ENCODE data around the gene TNIK. TPM values are rescaled to one million over a fixed set of nuclear protein-coding genes. Genes with fewer than 3 reads are reported as not detected.
A peak's percentile ranks its signal among the peaks of the same experiment; 100 is the strongest.

TNIK gene
- total and polyA plus RNA-seq, 10 of the 15 experiments (the other 5 are each of a cell fraction or from before 2014, with no cell fraction given): 13.9 to 74.3 (median 48.2) TPM

DNA sequence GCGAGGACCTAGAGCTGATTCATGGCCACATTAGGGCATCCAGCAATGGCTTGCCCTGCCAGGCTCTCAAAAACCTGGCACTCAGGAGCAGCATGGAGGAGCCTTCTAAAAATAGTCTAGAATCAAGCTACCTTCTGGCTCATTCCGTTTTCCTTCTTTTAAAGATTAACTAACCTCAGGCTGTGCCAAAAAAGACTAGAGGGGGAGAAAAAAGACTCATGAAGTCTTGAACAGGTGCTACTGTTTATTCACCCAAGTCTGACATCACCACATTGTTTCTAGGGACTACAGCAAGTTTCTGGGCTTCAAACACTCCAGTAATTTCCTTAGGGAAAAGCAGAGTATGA lies 125.8 kb downstream of the TNIK start:
- H3K79me2 ChIP-seq (ENCODE audit: control insufficient read depth, insufficient read depth, low read length): peaks cover 88% of the 10 kb centered on the region
- BruUV-seq (replicated peaks): no TSS peak
- peak overlapping the region; percentile 4 for H3K27ac ChIP-seq (ENCODE audit: control insufficient read depth, insufficient read depth)
- no peaks in the 10 kb centered on the region for H4K20me1 ChIP-seq (ENCODE audit: control insufficient read depth, insufficient read depth)
- H3K36me3 ChIP-seq (ENCODE audit: control insufficient read depth in 2 of 2, insufficient read depth in 2 of 2, low read length in 1 of 2): peaks cover 0 to 1% of the 10 kb centered on the region in 2 experiments; a peak in 1 of 4 replicates
- H2AFZ ChIP-seq (ENCODE audit: control insufficient read depth, low read depth, low read length): no peak overlapping the region
- H3K4me3 ChIP-seq: no peak overlapping the region
- intact Hi-C loops (cut with micrococcal nuclease; ENCODE audit: unreplicated experiment): no loop called here
- H3K27me3 ChIP-seq (replicated peaks in 1 of 2; ENCODE audit: control insufficient read depth in 2 of 2, insufficient read depth in 2 of 2, low read length in 1 of 2): no peaks in the 10 kb centered on the region
- CTCF ChIA-PET: interaction anchor here (1.3 kb wide), 1 partner anchor 92 kb away, joined by 3 read pairs; no protein-coding TSS in a partner anchor
- H3K4me1 ChIP-seq (ENCODE audit: control insufficient read depth, insufficient read depth, low read length): peaks cover 32% of the 10 kb centered on the region
- ATAC-seq (peak; percentile 32), DNase-seq (ENCODE audit: low read depth, low spot score) (no peak), FAIRE-seq (no peak)
- RAD21 ChIA-PET (ENCODE audit: unreplicated experiment): interaction anchor here (0.8 to 2.2 kb wide), 3 partner anchors 13 to 38 kb away, joined by 3 to 9 read pairs (median 3); no protein-coding TSS in a partner anchor
- in situ Hi-C loops (cut with MboI): no loop called here
- 100% methylated on average over 2 of the region's 2 CpGs for WGBS (ENCODE audit: insufficient coverage, insufficient replicate concordance, low lambda C conversion rate, missing lambda C conversion rate)
- no peak overlapping the region for H3K4me2 ChIP-seq (ENCODE audit: control insufficient read depth, insufficient read depth)
- POLR2A ChIA-PET: interaction anchor here (0.8 to 2.0 kb wide), 6 partner anchors 9 to 118 kb away, joined by 3 to 5 read pairs (median 4); no protein-coding TSS in a partner anchor
- SMC1A ChIA-PET (ENCODE audit: uncharacterized antibody, unreplicated experiment): interaction anchor here (0.7 to 3.5 kb wide), 7 partner anchors 11 to 149 kb away, joined by 3 to 26 read pairs (median 4); no protein-coding TSS in a partner anchor
- H3K9ac ChIP-seq (ENCODE audit: control insufficient read depth, insufficient read depth, low read length): no peak overlapping the region
- no peaks in the 10 kb centered on the region; the same call in 2 of the 3 replicates for H3K9me3 ChIP-seq (replicated peaks; ENCODE audit: control insufficient read depth, insufficient read depth, low read length)
- TF ChIP-seq GABPA (IDR thresholded peaks at IDR 0.05; ENCODE audit: low read depth) (no peak), FOXK2 (IDR thresholded peaks at IDR 0.05) (no peak), KDM1A (IDR thresholded peaks at IDR 0.05; ENCODE audit: borderline replicate concordance) (no peak), EP300 (IDR thresholded peaks at IDR 0.05; ENCODE audit: borderline replicate concordance in 1 of 2, control insufficient read depth in 1 of 2, low read depth in 2 of 2, low read length in 2 of 2) (no peak), NFXL1 (IDR thresholded peaks at IDR 0.05; ENCODE audit: borderline replicate concordance) (no peak), MYC (IDR thresholded peaks at IDR 0.05; ENCODE audit: insufficient read depth, insufficient read length, insufficient replicate concordance, low read length, severe bottlenecking) (no peak), CHD4 (IDR thresholded peaks at IDR 0.05) (no peak), ZNF207 (IDR thresholded peaks at IDR 0.05; ENCODE audit: borderline replicate concordance) (no peak), SMAD5 (IDR thresholded peaks at IDR 0.05; ENCODE audit: low read depth) (no peak), BACH1 (IDR thresholded peaks at IDR 0.05; ENCODE audit: borderline replicate concordance) (no peak), CTCF (IDR thresholded peaks at IDR 0.05 in 2 of 3, conservative IDR thresholded peaks at IDR 0.05 in 1 of 3; ENCODE audit: control insufficient read depth in 2 of 3, extremely low read depth in 1 of 3, insufficient read depth in 1 of 3, low read depth in 3 of 3, low read length in 3 of 3) (no peak)
- TF ChIP-seq, protein P1, sequence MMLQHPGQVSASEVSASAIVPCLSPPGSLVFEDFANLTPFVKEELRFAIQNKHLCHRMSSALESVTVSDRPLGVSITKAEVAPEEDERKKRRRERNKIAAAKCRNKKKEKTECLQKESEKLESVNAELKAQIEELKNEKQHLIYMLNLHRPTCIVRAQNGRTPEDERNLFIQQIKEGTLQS (IDR thresholded peaks at IDR 0.05; ENCODE audit: borderline replicate concordance, extremely low read depth, low read depth, low read length): no peak
- TF ChIP-seq, protein P2, sequence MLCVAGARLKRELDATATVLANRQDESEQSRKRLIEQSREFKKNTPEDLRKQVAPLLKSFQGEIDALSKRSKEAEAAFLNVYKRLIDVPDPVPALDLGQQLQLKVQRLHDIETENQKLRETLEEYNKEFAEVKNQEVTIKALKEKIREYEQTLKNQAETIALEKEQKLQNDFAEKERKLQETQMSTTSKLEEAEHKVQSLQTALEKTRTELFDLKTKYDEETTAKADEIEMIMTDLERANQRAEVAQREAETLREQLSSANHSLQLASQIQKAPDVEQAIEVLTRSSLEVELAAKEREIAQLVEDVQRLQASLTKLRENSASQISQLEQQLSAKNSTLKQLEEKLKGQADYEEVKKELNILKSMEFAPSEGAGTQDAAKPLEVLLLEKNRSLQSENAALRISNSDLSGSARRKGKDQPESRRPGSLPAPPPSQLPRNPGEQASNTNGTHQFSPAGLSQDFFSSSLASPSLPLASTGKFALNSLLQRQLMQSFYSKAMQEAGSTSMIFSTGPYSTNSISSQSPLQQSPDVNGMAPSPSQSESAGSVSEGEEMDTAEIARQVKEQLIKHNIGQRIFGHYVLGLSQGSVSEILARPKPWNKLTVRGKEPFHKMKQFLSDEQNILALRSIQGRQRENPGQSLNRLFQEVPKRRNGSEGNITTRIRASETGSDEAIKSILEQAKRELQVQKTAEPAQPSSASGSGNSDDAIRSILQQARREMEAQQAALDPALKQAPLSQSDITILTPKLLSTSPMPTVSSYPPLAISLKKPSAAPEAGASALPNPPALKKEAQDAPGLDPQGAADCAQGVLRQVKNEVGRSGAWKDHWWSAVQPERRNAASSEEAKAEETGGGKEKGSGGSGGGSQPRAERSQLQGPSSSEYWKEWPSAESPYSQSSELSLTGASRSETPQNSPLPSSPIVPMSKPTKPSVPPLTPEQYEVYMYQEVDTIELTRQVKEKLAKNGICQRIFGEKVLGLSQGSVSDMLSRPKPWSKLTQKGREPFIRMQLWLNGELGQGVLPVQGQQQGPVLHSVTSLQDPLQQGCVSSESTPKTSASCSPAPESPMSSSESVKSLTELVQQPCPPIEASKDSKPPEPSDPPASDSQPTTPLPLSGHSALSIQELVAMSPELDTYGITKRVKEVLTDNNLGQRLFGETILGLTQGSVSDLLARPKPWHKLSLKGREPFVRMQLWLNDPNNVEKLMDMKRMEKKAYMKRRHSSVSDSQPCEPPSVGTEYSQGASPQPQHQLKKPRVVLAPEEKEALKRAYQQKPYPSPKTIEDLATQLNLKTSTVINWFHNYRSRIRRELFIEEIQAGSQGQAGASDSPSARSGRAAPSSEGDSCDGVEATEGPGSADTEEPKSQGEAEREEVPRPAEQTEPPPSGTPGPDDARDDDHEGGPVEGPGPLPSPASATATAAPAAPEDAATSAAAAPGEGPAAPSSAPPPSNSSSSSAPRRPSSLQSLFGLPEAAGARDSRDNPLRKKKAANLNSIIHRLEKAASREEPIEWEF (IDR thresholded peaks at IDR 0.05; ENCODE audit: insufficient replicate concordance, low read depth, low read length): no peak
- TF ChIP-seq, protein P3, sequence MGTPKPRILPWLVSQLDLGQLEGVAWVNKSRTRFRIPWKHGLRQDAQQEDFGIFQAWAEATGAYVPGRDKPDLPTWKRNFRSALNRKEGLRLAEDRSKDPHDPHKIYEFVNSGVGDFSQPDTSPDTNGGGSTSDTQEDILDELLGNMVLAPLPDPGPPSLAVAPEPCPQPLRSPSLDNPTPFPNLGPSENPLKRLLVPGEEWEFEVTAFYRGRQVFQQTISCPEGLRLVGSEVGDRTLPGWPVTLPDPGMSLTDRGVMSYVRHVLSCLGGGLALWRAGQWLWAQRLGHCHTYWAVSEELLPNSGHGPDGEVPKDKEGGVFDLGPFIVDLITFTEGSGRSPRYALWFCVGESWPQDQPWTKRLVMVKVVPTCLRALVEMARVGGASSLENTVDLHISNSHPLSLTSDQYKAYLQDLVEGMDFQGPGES (IDR thresholded peaks at IDR 0.05): no peak

Measured in GM12878 (cell line).